Heart right ventricle (tissue), 16 donors: ENCODE results near the gene MRS2. TPM values are rescaled to one million over a fixed set of nuclear protein-coding genes. Genes with fewer than 3 reads are reported as not detected.

ENCODE experiments used
- ATAC-seq, 8 donors: fragments of 200-7000 bp; cut with Tn5 transposase; one replicate each; pipeline ENCODE4 v1.9.1; 2020; ENCODE audit warnings: mild to moderate bottlenecking in 8 of 8, moderate library complexity in 8 of 8, moderate number of reproducible peaks in 1 of 8
- DNase-seq, 2 donors: peaks; one replicate each; pipeline ENCODE4 v3.0.0-alpha.2; 2020
- H3K27ac ChIP-seq, 10 donors: fragments of 200-600 bp; sonication (generic) in 2 of 10; one replicate each; pipeline versions ENCODE4 v1.5.0 to v1.8.0; 2020 to 2022; ENCODE audit warnings: mild to moderate bottlenecking in 3 of 10
- H3K27me3 ChIP-seq, 7 donors: fragments of 200-600 bp; one replicate each; pipeline ENCODE4 v1.8.0; 2021 to 2022; ENCODE audit warnings: mild to moderate bottlenecking in 2 of 7
- H3K36me3 ChIP-seq, 9 donors: fragments of 200-600 bp; sonication (generic) in 1 of 9; one replicate each; pipeline versions ENCODE4 v1.5.0 to v1.8.0; 2020 to 2022; ENCODE audit warnings: mild to moderate bottlenecking in 2 of 9
- H3K4me1 ChIP-seq, 9 donors: fragments of 200-600 bp; sonication (generic) in 1 of 9; one replicate each; pipeline versions ENCODE4 v1.5.0 to v1.8.0; 2020 to 2022; ENCODE audit warnings: mild to moderate bottlenecking in 4 of 9
- H3K4me3 ChIP-seq, 10 donors: fragments of 200-600 bp; sonication (generic) in 2 of 10; one replicate each; pipeline versions ENCODE4 v1.5.0 to v1.8.0; 2020 to 2022; ENCODE audit warnings: mild to moderate bottlenecking in 7 of 10, moderate library complexity in 2 of 10
- H3K9me3 ChIP-seq, 11 donors: fragments of 200-600 bp in 10 of 11; sonication (generic) in 2 of 11; one replicate each; pipeline versions ENCODE4 v1.5.0 to v1.8.0; 2013 to 2022; ENCODE audit warnings: mild to moderate bottlenecking in 2 of 11, control low read depth in 1 of 11, moderate library complexity in 1 of 11
- CTCF ChIP-seq, 9 donors: fragments of 200-600 bp; sonication (generic) in 2 of 9; IDR thresholded peaks; one replicate each; pipeline versions ENCODE4 v1.5.0 to v1.8.0; 2021 to 2022; ENCODE audit warnings: antibody characterized with exemption in 9 of 9, mild to moderate bottlenecking in 5 of 9, moderate library complexity in 1 of 9
- WGBS, 2 donors: extraction: QIAGEN DNeasy Blood & Tissue Kit; methylation state at CpG; one replicate each; pipeline ENCODE4 v1.1.7; 2013; ENCODE audit warnings: inconsistent platforms in 1 of 2; 5-methylcytosine and 5-hydroxymethylcytosine counted together
- intact Hi-C, 10 donors: fragments of 100-400 bp; cut with DNase I; formaldehyde crosslinking; loops; one replicate each; pipeline versions ENCODE4 v1.11.1 to v1.14.2; 2022
- polyA plus RNA-seq, 2 donors: library from polyadenylated mRNA; stranded (reverse); fragments of 200-250 nt; gene quantifications; one replicate each; pipeline ENCODE4 v1.2.3, GENCODE V29; 2013
- total RNA-seq, 10 donors: library from RNA; stranded (reverse); fragmentation: NEBNext Ultra II Directional in 3 of 10; extraction: Animal tissue kit (Norgen Biotek cat#: 25700) in 3 of 10; gene quantifications; one replicate each; pipeline versions ENCODE4 v1.2.1 to v1.2.4, GENCODE V29; 2021 to 2023
- donor health status: Arrhythmogenic right ventricular cardiomyopathy.
- donor health status: ischemic (EF 13 %, LVEDD 7.1; RV severe dilation, severe dysfunction).
- donor health status: healthy with polysubstance abuse.
- donor health status: DM: no; HTN: yes; CAD: no.
- donor health status: DM: no; HTN: no; CAD: no.
- donor health status: ischemic (EF 25% LVEDD 6.9; RV normal size, moderate dysfunction).
- donor health status: ischemic (EF 25% LVEDD 5.7; RV mildly dilated, moderate dysfunction).
- donor health status: healthy.
- donor health status: DM: yes; HTN: yes; CAD: no.
- donor health status: Ischemic cardiomyopathy.
- donor health status: ischemic (EF 35%, LVEDD 5.7; RV mildly dilated, moderate dysfunction).
- donor health status: nonischemic (EF 11% LVEDD 7.7; RV severe dilation, severe dysfunction).
- donor health status: DM: yes; HTN: yes; CAD: no.
- donor health status: PGD.
- donor health status: ischemic (EF 29% LVEDD 5.4; RV normal size, mild dysfunction).
- donor health status: nonischemic (EF 23%, LVEDD 6.1; RV moderate dilation, normal function).

MRS2 gene
- total and polyA plus RNA-seq, 12 donors = 18.5 to 68.6 (median 48.5) TPM

- ATAC-seq = no peak
- Histone ChIP-seq H3K4me1 (no peaks in the 10 kb centered on the region), H3K36me3 (no peaks in the 10 kb centered on the region), H3K27me3 (no peaks in the 10 kb centered on the region), H3K4me3 (no peak overlapping the region), H3K27ac (no peak overlapping the region), H3K9me3 (no peaks in the 10 kb centered on the region)
- 51 to 64% methylated on average over 4 of the region's 4 CpGs for WGBS, 2 donors
- intact Hi-C loops = no loop called here
- no peak for DNase-seq
- no peak for TF ChIP-seq CTCF (IDR thresholded peaks at IDR 0.05)
Observed at GRCh38 chr6:24458134-24458533, 55.4 kb downstream of the MRS2 start.

DNA sequence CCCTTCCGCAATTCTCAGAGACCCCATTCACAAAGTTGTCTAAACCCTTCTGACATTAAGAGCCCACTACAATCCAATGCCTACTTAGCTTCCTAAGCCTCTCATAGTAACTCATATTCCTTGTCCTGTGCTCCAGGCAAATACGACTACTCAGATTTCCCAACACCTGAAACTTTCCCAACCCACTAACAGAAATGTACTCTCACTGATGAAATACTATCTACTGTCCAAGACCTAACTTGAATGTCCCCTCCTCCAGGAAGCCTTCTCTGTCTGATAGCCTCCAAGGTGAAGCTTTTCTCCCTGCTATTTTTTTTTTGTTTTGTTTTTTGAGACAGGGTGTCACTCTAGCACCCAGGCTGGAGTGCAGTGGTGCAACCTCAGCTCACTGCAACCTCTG lies 56.2 kb downstream of the MRS2 start:
- ATAC-seq (no peak), DNase-seq (no peak)
- no peak for TF ChIP-seq CTCF (IDR thresholded peaks at IDR 0.05)
- Histone ChIP-seq H3K9me3 (no peaks in the 10 kb centered on the region), H3K27me3 (no peaks in the 10 kb centered on the region), H3K36me3 (no peaks in the 10 kb centered on the region), H3K4me1 (no peaks in the 10 kb centered on the region), H3K4me3 (no peak overlapping the region), H3K27ac (no peak overlapping the region)
- intact Hi-C loops = no loop called here
- WGBS, 2 donors = 97 to 100% methylated on average over 2 of the region's 2 CpGs

GRCh38 chr6:24460966-24461365 lies 58.2 kb downstream of the MRS2 start:
- no peak for DNase-seq
- 89% methylated on average over 4 of the region's 4 CpGs for WGBS, 2 donors
- intact Hi-C loops = no loop called here
- no peak overlapping the region for H3K4me3 ChIP-seq
- no peak for ATAC-seq
- no peaks in the 10 kb centered on the region for H3K9me3 ChIP-seq
- TF ChIP-seq CTCF (IDR thresholded peaks at IDR 0.05) = no peak
- no peak overlapping the region for H3K27ac ChIP-seq
- no peaks in the 10 kb centered on the region for H3K36me3 ChIP-seq
- no peaks in the 10 kb centered on the region for H3K27me3 ChIP-seq
- H3K4me1 ChIP-seq = no peaks in the 10 kb centered on the region

DNA sequence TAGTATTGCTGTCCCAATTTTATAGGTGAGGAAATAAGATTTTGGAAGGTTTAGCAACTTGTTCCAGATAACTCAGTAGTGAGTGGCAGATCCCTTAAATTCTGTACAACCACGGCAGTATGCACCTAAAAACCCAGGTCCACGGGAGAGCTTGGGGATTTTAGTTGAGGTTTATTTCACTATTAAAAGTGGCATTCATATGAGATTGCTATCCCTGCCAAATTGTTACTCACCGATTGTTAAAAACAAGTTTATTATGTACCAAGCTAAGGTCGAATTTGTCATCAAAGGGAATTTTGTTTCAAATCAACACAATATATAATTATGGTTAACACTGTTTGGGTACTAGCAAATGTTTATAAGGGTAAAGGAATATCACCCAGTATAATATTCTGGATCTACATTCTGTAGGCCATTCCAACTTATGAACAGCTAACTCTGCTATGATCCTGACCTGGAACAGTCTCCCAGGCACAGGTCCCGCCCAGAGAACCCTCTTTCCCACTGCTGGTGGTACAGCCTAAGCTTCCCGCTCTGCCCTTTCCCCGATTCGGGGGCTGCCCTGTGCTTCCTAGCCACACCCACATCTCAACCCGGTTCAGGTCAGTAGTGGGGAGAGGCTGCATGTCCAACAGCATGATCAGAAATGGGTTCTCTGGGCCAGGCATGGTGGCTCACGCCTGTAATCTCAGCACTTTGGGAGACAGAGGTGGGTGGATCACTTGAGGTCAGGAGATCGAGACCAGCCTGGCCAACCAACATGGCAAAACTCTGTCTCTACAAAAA lies 61.7 kb downstream of the MRS2 start:
- Histone ChIP-seq H3K4me1 (no peaks in the 10 kb centered on the region), H3K36me3 (no peaks in the 10 kb centered on the region), H3K27me3 (no peaks in the 10 kb centered on the region), H3K9me3 (no peaks in the 10 kb centered on the region), H3K27ac (no peak overlapping the region), H3K4me3 (no peak overlapping the region)
- no peak for TF ChIP-seq CTCF (IDR thresholded peaks at IDR 0.05)
- 87 to 90% methylated on average over 11 of the region's 11 CpGs for WGBS, 2 donors
- DNase-seq = no peak
- ATAC-seq = no peak
- intact Hi-C loops = no loop called here
